ENCODE results near the gene CIAO3.

Gene CIAO3

DNA sequence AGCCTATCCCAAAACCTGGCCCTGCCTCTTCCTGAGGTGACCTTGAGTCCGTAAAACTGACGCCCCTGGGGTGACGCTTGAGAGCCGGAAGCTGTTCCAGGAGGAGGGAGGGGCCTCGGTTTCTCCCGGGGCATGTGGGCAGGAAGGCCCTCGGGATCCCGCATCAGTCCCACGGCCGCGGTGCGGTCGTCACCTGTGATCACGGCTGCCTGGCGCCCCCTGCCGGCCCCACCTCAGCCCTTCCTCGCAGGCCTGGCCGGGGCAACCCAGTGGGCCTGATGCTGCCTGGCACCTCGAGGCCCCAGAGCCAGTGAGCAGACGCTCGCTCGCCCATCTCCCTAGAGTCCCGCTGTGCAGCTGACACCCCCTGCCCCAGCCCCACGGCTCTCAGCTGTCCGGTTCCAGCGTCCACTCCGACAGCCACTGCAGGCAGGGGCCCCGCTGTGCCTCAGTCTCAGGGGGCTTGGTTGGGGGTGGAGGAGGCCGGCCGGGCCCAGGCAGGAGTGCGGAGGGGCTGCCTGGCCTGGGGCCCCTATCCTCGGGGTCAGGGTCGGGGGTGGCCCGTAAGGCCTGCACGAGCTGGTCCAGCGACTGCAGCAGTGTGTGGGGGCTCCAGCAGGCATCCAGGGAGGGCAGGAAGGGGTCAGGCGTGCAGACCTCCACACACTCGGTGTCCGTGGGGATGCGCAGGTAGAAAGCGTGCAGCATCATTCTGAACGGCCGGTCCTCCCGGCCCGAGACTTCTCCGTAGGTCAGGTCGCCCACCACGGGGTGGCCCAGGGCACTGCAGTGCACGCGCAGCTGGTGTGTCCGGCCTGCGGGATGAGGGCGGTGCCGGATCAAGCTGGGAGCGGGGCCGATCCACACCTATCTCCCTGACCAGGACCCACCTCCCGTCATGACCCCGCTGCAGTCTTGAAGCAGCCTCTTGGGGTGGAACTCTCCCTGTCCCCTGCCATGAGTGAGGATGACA is 45.1 kb upstream of the CIAO3 start:
- no peak overlapping the region for H3K4me3 ChIP-seq (ENCODE audit: low read depth, low read length)
- DNase-seq (ENCODE audit: low read depth) = no peak
- TF ChIP-seq, protein P1, sequence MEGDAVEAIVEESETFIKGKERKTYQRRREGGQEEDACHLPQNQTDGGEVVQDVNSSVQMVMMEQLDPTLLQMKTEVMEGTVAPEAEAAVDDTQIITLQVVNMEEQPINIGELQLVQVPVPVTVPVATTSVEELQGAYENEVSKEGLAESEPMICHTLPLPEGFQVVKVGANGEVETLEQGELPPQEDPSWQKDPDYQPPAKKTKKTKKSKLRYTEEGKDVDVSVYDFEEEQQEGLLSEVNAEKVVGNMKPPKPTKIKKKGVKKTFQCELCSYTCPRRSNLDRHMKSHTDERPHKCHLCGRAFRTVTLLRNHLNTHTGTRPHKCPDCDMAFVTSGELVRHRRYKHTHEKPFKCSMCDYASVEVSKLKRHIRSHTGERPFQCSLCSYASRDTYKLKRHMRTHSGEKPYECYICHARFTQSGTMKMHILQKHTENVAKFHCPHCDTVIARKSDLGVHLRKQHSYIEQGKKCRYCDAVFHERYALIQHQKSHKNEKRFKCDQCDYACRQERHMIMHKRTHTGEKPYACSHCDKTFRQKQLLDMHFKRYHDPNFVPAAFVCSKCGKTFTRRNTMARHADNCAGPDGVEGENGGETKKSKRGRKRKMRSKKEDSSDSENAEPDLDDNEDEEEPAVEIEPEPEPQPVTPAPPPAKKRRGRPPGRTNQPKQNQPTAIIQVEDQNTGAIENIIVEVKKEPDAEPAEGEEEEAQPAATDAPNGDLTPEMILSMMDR (IDR thresholded peaks at IDR 0.05; ENCODE audit: low read depth, low read length, missing control alignments) = peak; percentile 82

DNA sequence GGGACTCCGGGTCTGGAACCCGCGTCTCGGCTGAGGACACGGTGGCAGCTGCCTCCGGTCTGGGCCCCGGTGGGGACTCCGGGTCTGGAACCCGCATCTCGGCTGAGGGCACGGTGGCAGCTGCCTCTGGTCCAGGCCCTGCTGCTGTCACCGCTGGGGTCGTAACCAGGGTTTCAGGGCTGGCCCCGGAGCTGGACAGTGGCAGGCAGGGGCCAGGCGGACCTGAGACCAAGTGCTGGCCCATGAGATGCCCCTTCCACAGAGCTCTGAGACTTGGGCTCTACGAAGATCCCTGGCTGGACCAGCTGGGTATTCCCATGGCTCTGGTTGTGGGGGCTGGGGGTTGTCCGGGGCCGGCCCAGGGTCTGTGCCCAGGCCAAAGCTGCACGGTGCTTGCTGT is 43.6 kb upstream of the CIAO3 start:
- TF ChIP-seq, protein P1 (IDR thresholded peaks at IDR 0.05; ENCODE audit: low read depth, low read length, missing control alignments) = no peak
- DNase-seq (ENCODE audit: low read depth) = no peak
- no peak overlapping the region for H3K4me3 ChIP-seq (ENCODE audit: low read depth, low read length)

DNA sequence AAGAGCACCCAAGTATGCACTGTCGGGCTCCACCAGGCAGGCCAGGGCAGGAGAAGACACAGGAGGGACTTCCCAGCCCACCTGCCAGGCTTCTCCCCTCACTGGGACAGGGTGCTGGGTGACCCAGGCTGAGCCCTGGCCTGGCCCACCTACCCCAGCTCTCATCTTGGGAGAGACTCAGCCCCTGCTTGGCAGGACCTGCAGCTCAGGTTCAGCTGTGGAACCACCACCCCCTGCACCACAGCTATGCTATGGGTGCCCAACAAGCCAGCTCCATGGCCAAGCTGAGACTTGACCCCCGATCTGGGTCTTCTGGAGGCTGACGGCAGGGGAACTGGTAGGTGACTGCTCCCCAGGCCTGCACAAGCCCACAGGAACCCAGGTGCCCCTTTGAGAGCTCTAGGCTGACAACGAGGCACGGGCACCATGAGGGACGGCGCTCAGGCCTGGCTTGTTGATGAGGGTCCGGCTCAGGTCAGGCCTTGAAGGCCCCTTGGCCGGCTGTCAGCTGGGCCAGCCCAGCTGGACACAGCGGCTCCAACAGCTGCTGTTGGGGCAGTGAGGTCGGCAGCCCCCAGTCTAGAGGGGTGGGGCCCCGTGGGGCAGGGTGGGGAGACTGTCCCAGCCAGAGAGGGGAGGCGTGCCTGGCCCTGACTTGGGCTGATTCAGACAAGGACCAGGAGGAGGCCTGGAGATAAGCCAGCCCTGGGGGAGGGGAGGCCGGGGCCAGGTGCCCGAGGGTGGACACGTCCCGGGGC is 42.8 kb upstream of the CIAO3 start:
- TF ChIP-seq, protein P1 (IDR thresholded peaks at IDR 0.05; ENCODE audit: low read depth, low read length, missing control alignments) = no peak
- no peak for DNase-seq (ENCODE audit: low read depth)
- H3K4me3 ChIP-seq (ENCODE audit: low read depth, low read length) = no peak overlapping the region

- TF ChIP-seq, protein P1 (IDR thresholded peaks at IDR 0.05; ENCODE audit: low read depth, low read length, missing control alignments) = no peak
- no peak for DNase-seq (ENCODE audit: low read depth)
- no peak overlapping the region for H3K4me3 ChIP-seq (ENCODE audit: low read depth, low read length)
Observed at GRCh38 chr16:782766-783403, 42.1 kb upstream of the CIAO3 start.

GRCh38 chr16:782258-782657 is 41.5 kb upstream of the CIAO3 start:
- TF ChIP-seq, protein P1 (IDR thresholded peaks at IDR 0.05; ENCODE audit: low read depth, low read length, missing control alignments) = no peak
- no peak overlapping the region for H3K4me3 ChIP-seq (ENCODE audit: low read depth, low read length)
- DNase-seq (ENCODE audit: low read depth) = no peak

DNA sequence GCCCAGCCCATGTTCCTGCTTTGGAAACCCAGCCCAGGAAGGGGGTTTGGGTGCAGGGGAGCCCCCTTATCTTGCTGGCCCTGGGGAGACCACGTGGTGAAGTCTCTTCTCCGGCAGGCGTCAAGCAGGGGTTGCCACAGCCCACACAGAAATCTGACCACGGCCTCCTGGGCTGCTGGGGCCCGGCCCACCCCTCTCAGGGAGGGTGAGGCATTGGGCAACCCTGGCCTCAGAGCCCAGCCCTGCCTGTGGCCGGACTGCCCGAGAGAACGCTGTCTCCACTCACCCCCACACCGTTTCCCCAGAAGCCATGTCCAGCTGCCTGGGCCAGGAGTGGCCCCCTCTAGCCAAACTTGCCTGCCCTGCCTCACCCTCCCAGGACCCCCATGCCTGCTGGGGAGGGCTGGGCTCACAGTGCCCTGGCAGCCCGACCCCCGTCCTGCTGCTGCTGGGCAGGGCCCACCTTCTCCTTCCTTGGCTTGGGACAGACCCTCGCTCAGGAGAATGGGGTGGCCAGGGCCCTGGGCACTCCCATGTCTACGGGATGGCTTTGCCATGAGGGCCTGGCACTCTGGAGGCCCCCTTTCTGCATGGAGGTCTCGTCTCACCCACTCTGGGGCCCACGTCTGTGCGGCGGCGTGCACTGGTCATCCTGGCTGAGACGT is 40.7 kb upstream of the CIAO3 start:
- no peak overlapping the region for H3K4me3 ChIP-seq (ENCODE audit: low read depth, low read length)
- TF ChIP-seq, protein P1 (IDR thresholded peaks at IDR 0.05; ENCODE audit: low read depth, low read length, missing control alignments) = no peak
- DNase-seq (ENCODE audit: low read depth) = no peak
